NCI-H460 (cell line): ENCODE data around the gene SSC5D. TPM values are rescaled to one million over a fixed set of nuclear protein-coding genes. Genes with fewer than 3 reads are reported as not detected.

Source experiments
- DNase-seq: peaks from one replicate; pipeline ENCODE4 v3.0.0-alpha.2; 2016; ENCODE audit warnings: low read depth; ENCODE audit errors: extremely low read depth
- total RNA-seq: library from RNA; depleted of rRNA; stranded (reverse); fragments of >200 nt; shearing (Covaris generic); gene quantifications from 2 replicates; pipeline ENCODE4 v1.2.3, GENCODE V29; 2014; rRNA removed

SSC5D gene
- total RNA-seq, 1 experiment from 2014 or later, result 0.07 TPM

DNA sequence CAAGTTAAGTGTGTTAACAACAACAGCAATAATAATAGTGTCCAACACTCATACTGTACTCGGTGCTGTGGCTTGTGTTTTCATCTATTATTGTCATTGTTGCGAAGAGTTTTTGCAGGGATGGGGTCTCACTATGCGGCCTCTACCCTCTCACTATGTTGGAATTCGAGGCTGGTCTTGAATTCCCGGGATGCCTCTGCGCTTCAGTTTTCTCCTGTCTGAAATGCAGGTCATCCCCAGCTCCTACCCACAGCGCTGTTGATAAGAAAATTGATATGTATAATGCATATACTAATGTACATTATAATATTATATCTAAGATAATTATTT lies 62.0 kb downstream of the SSC5D start:
- no peak for DNase-seq

- DNase-seq, result no peak
Measured at GRCh38 chr19:55552206-55552605, 64.0 kb downstream of the SSC5D start.

GRCh38 chr19:55552620-55553019 lies 64.4 kb downstream of the SSC5D start:
- no peak for DNase-seq

GRCh38 chr19:55553217-55554182 lies 65.3 kb downstream of the SSC5D start:
- DNase-seq, result no peak

- no peak for DNase-seq
Measured at GRCh38 chr19:55554302-55554701, 66.1 kb downstream of the SSC5D start.

DNA sequence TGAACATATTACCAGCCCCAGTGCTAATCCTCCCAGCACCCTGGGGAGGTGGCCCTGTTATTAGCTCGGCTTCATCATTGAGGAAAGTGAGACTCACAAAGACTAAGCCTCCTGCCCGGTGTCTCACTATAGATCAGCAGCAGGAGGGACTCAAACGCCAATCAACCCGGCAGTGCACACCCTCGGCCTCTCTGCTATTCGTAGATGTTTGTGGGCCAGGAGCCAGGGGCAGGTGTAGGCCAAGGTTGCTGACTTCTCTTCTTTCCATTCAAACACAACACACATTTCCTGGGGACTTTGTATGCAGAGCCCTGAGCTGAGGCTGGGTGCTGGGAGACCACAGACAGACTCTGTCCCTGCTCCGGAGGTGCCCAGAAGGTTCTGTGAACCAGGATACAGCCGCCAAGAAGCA lies 66.5 kb downstream of the SSC5D start:
- DNase-seq, result no peak

DNA sequence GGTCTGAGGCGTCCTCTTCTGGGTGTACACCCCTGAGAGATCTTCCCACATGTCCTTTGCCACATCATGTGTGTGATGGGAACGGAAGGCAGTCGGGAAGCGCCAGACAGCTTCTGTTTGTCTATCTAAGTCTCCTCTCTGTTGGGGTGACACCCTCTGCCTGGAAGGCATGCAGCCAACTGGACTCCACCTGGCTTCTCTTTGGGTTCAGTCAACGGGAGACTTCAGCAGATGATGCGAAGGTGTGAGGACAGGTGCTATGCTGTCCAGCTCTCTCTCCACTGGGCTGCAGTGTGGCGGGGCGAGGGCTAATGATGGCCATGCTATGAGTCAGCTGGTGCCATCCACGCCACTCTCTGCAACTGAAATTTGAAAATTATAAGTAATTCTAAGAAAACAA lies 71.4 kb downstream of the SSC5D start:
- DNase-seq, result no peak

DNA sequence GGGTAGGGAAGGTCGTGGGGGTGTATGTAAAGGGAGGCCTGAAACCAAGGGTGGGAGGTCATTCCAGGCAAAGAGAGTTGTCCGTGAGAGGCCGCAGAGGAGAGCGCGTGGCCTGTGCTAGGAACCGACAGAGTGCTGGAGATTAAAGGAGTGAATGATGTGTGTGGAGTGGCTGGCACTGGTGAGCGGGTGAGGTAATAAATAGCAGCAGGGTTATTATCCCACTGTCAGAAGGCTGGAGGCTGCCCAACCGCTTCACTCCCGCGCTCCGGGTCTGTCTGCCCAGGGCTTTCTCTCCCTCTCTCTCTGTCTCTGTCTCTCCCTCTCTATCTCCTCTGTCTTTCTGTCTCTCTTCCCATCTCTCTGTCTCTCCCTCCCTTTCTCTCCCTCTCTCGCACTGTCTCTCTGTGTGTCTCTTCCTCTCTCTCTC lies 75.0 kb downstream of the SSC5D start:
- DNase-seq, result no peak

DNA sequence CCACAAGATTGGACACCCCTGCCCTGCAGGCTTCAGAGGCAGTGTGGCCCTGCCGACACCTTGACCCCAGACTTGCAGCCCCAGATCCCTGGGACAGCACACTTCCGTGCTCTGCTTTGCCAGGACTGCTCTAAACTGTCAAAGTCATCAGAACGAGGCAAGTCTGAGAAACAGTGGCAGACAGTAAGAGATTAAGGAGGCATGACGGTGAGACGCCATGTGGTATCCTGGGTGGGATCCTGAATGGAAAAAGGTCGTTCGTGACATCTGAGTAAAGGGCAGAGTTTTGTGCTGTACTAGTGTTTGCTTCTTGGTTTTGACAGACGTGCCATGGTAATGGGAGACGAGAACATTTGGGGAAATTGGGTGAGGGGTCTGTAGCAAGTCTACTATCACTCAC lies 78.6 kb downstream of the SSC5D start:
- DNase-seq, result no peak

DNA sequence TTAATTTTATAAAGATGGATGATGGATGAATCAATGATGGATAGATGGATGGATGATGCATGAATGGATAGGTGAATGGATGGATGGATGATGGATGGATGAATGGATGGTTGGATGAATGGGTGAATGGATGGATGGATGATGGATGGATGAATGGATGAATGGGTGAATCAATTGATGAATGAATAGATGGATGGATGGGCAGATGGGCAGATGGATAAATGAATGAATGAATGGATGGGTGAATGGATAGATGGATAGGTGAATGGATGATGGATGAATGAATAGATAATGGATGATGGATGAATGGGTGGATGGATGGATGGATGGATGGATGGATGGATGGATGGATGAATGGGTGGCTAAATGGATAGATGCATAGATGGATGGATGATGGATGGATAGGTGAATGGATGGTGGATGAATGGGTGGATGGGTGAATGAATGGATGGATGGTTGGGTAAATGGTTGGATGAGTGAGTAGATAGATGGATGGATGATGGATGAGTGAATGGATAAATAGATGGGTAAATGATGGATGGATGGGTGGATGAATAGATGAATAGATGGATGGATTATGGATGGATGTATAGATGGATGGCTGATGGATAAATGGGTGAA lies 79.6 kb downstream of the SSC5D start:
- no peak for DNase-seq

Other genes starting within 250 kb of the SSC5D start
- gene PPP6R1, start 229.4 kb upstream of the SSC5D start, total RNA-seq, result 32.6 and 33.6 TPM in 2 replicates
- gene HSPBP1, start 208.3 kb upstream of the SSC5D start, total RNA-seq, result 33.4 and 37.1 TPM in 2 replicates
- gene BRSK1, start 204.4 kb upstream of the SSC5D start, total RNA-seq, result 3.8 and 5.7 TPM in 2 replicates
- gene TMEM150B, start 163.1 kb upstream of the SSC5D start, total RNA-seq, result not detected in 2 replicates
- 5.1 and 7.9 TPM in 2 replicates for gene KMT5C, start 148.6 kb upstream of the SSC5D start, total RNA-seq
- gene COX6B2, start 133.7 kb upstream of the SSC5D start, total RNA-seq, result not detected in 2 replicates
- gene GARIN5B, start 125.2 kb upstream of the SSC5D start, total RNA-seq, result not detected in 2 replicates
- 0.32 and 0.84 TPM in 2 replicates for gene IL11, start 118.0 kb upstream of the SSC5D start, total RNA-seq
- gene TMEM190, start 111.6 kb upstream of the SSC5D start, total RNA-seq, result not detected in 2 replicates
- 0.97 and 2.0 TPM in 2 replicates for gene TMEM238, start 104.1 kb upstream of the SSC5D start, total RNA-seq
- gene RPL28, start 102.5 kb upstream of the SSC5D start, total RNA-seq, result 426 and 465 TPM in 2 replicates
- gene UBE2S, start 80.6 kb upstream of the SSC5D start, total RNA-seq, result 369 and 378 TPM in 2 replicates
- not detected in 2 replicates for gene SHISA7, start 45.1 kb upstream of the SSC5D start, total RNA-seq
- gene ISOC2, start 26.8 kb upstream of the SSC5D start, total RNA-seq, result 33.9 and 39.6 TPM in 2 replicates
- not detected in 2 replicates for gene C19orf85, start 23.7 kb upstream of the SSC5D start, total RNA-seq
- gene ZNF628, start 11.8 kb upstream of the SSC5D start, total RNA-seq, result 2.1 and 6.1 TPM in 2 replicates
- gene NAT14, start 3.2 kb upstream of the SSC5D start, total RNA-seq, result 3.9 and 4.5 TPM in 2 replicates
- not detected in 2 replicates for gene SBK2, start 48.7 kb downstream of the SSC5D start, total RNA-seq
- 0.32 TPM in 1 of 2 replicates, not detected in the other for gene SBK3, start 57.1 kb downstream of the SSC5D start, total RNA-seq
- 2.1 and 3.2 TPM in 2 replicates for gene ZNF579, start 92.4 kb downstream of the SSC5D start, total RNA-seq
- gene FIZ1, start 111.1 kb downstream of the SSC5D start, total RNA-seq, result 3.6 and 5.0 TPM in 2 replicates
- 15.9 and 16.5 TPM in 2 replicates for gene ZNF524, start 111.9 kb downstream of the SSC5D start, total RNA-seq
- 1.1 and 1.3 TPM in 2 replicates for gene ZNF865, start 117.2 kb downstream of the SSC5D start, total RNA-seq
- 2.1 and 2.2 TPM in 2 replicates for gene ZNF784, start 136.1 kb downstream of the SSC5D start, total RNA-seq
- 8.9 and 13.6 TPM in 2 replicates for gene ZNF580, start 152.6 kb downstream of the SSC5D start, total RNA-seq
- 12.3 and 13.6 TPM in 2 replicates for gene ZNF581, start 155.2 kb downstream of the SSC5D start, total RNA-seq
- 1.9 and 2.3 TPM in 2 replicates for gene CCDC106, start 159.8 kb downstream of the SSC5D start, total RNA-seq
- gene U2AF2, start 166.6 kb downstream of the SSC5D start, total RNA-seq, result 68.3 and 72.4 TPM in 2 replicates
- 32.8 and 35.9 TPM in 2 replicates for gene EPN1, start 186.8 kb downstream of the SSC5D start, total RNA-seq
- gene NLRP9, start 250.0 kb downstream of the SSC5D start, total RNA-seq, result not detected in 2 replicates